PFSK-1 (cell line): Measurements from ENCODE around the gene AKT1.

Source experiments
- POLR2AphosphoS5 ChIP-seq: IDR thresholded peaks from 2 replicates; pipeline ENCODE4 v1.6.1; 2012; ENCODE audit warnings: low read depth, mild to moderate bottlenecking, control low read depth, low read length, moderate library complexity
- REST ChIP-seq, 2 experiments: IDR thresholded peaks; 2 replicates each; pipeline versions ENCODE4 v1.6.1 to v1.8.0; 2011 to 2012; ENCODE audit warnings: low read depth in 2 of 2, low read length in 2 of 2, control low read depth in 1 of 2, inconsistent platforms in 1 of 2, mild to moderate bottlenecking in 1 of 2, moderate library complexity in 1 of 2; ENCODE audit not compliant: insufficient read depth in 1 of 2
- SIN3A ChIP-seq: IDR thresholded peaks from 2 replicates; pipeline ENCODE4 v1.6.1; 2012; ENCODE audit warnings: mild to moderate bottlenecking, low read length, moderate library complexity, borderline replicate concordance; ENCODE audit not compliant: insufficient read depth
- TAF1 ChIP-seq: IDR thresholded peaks from 2 replicates; pipeline ENCODE4 v1.6.1; 2012; ENCODE audit warnings: low read length, control low read depth, borderline replicate concordance; ENCODE audit not compliant: insufficient read depth

GRCh38 chr14:104758981-104759969 is 36.3 kb downstream of the AKT1 start:
- TF ChIP-seq POLR2AphosphoS5 (no peak), SIN3A (no peak), REST (IDR thresholded peaks at IDR 0.05; ENCODE audit: insufficient read depth in 1 of 2, low read depth in 2 of 2, low read length in 2 of 2) (no peak), TAF1 (no peak)
